ENCODE results near the gene CTXN3.

GRCh38 chr5:127685662-127686061 lies 36.8 kb downstream of the CTXN3 start:
- TF ChIP-seq CTCF (IDR thresholded peaks at IDR 0.05) (no peak), EZH2 (IDR thresholded peaks at IDR 0.05) (no peak)

Data from neural progenitor cell (in vitro differentiated cells).